Retinal pigment epithelial cell (primary cell): ENCODE results near the gene CEP290.
"Not testable (repeated sequence)": the region's sequence is repeated elsewhere in the genome, so short reads cannot be mapped to it uniquely, and the experiment has no call there.

Experiments used
- DNase-seq: peaks from one replicate; pipeline ENCODE4 v3.0.0-alpha.2; 2010; ENCODE audit warnings: low read depth
- H3K4me3 ChIP-seq: 2 replicates; pipeline ENCODE4 v1.5.1; 2011; ENCODE audit warnings: mild to moderate bottlenecking, low read length, control low read depth, moderate library complexity
- TF ChIP-seq, protein P1 (sequence below): conservative IDR thresholded peaks from 2 replicates; pipeline ENCODE4 v1.5.1; 2011; ENCODE audit warnings: low read depth, low read length, control low read depth, inconsistent platforms

CEP290 gene

DNA sequence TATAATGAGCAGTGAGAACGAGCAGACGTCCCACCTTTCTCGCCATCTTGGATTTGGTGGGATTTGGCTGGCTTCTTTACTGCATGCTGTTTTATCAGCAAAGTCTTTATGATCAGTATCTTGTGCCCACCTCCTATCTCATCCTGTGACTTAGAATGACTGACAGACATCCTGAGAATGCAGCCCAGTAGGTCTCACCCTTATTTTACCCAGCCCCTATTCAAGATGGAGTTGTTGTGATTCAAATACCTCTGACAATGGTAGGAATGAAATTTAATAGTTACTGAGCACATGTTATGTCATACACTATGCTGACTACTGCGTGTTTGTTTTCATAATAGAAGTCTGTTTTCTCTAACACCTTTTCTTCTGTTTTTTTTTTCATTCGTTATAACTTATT is 2.1 kb upstream of the CEP290 start:
- DNase-seq, result no peak
- no peak overlapping the region for H3K4me3 ChIP-seq
- TF ChIP-seq, protein P1, sequence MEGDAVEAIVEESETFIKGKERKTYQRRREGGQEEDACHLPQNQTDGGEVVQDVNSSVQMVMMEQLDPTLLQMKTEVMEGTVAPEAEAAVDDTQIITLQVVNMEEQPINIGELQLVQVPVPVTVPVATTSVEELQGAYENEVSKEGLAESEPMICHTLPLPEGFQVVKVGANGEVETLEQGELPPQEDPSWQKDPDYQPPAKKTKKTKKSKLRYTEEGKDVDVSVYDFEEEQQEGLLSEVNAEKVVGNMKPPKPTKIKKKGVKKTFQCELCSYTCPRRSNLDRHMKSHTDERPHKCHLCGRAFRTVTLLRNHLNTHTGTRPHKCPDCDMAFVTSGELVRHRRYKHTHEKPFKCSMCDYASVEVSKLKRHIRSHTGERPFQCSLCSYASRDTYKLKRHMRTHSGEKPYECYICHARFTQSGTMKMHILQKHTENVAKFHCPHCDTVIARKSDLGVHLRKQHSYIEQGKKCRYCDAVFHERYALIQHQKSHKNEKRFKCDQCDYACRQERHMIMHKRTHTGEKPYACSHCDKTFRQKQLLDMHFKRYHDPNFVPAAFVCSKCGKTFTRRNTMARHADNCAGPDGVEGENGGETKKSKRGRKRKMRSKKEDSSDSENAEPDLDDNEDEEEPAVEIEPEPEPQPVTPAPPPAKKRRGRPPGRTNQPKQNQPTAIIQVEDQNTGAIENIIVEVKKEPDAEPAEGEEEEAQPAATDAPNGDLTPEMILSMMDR, result no peak

DNA sequence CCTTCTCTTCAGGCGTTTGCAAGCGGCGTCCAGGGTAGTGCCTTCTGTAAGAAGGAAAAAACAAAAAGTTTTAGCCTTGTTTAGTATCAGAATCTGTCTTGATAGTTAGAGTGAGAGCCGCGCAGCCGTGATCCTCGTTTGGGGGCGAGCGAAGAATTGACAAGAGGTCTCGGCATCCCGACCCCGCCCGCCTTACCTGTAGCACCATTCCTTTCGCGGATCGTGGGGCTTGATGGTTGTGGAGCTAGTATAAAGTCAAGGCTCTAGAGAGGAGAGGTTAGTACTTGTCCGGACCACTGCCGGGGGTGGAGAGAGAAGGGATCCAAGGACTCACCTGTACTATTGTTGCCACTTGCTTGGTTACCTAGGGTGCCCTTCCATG is 713 bp upstream of the CEP290 start:
- TF ChIP-seq, protein P1, result no peak
- DNase-seq, result no peak
- peak overlapping the region; percentile 96 for H3K4me3 ChIP-seq

DNA sequence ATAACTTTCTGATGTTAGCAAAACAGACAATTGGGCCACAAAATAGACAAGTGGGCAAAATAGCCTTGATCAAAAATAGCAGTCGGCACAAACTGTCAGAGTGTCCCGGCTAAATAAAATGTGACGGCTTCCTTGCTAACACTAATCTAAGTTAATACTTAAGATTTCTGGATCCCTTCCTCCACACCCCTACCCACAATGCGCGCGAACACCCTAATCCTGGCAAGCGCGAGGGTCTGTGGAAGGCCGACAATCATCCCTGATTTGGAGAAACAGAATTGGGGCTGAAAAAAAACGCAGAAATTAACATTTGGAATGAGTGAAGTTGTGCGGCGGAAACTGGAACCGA is 489 bp downstream of the CEP290 start:
- no peak for DNase-seq
- TF ChIP-seq, protein P1, result no peak
- peak overlapping the region; percentile 96 for H3K4me3 ChIP-seq

DNA sequence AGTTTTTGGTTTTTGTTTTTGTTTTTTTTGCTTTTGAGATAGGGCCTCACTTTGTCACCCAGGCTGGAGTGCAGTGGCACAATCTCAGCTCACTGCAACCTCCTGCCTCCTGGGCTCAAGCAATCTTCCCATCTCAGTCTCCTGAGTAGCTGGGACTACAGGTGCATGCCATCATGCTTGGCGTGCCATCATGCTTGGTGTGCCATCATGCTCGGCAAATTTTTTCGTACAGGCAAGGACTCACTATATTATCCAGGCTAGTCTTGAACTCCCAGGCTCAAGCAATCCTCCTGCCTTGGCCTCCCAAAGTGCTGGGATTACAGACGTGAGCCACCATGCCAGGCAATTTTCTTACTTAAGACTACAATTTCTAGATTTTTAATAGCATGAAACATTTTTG is 2.2 kb downstream of the CEP290 start:
- H3K4me3 ChIP-seq, DNase-seq: not testable (repeated sequence)

DNA sequence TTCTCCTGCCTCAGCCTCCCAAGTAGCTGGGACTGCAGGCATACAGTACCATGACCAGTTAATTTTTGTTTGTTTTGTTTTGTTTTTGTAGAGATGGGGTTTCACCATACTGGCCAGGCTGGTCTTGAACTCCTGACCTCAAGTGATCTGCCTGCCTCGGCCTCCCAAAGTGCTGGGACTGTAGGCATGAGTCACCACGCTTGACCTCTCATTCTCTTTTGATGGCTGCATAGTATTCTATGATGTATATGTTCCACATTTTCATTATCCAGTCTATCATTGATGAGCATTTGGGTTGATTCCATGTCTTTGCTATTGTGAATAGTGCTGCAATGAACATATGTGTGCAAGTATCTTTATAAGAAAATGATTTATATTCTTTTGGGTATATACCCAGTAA is 8.7 kb downstream of the CEP290 start:
- not testable (repeated sequence) for H3K4me3 ChIP-seq, DNase-seq

DNA sequence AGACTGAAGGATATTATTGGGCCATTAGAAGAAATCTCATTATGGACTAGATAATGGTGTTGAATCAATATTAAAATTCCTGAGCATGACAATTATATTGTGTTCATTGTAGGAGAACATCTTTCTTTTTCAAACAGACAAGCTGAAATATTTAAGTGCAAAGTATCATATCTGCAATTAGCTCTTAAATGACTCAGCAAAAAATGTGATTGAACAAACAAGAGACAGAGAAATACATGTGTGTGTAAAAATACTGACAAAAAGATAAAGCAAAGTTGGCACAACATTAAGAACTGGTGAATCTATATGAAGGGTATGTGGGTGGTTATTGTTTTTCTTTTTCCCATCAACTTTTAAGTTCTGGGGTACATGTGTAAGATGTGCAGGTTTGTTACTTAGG is 9.5 kb downstream of the CEP290 start:
- no peak for DNase-seq
- TF ChIP-seq, protein P1, result no peak

DNA sequence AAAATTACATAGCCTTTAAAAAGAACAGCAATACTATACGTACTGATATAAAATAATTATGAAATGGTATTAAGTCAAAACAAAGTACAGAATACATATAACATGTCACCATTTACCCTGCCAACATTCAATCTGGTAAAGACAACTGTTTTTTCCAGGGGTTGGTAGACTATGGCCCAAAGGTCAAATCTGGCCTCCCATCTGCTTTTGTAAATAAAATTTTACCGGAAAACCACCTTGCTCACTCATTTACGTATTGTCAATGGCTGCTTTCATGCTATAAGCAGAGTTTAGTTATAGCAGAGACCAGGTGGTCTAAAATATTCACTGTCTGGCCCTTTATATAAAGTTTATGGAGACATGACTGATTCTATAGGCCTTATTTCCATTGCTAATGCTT is 14.0 kb downstream of the CEP290 start:
- H3K4me3 ChIP-seq, result no peak overlapping the region
- no peak for DNase-seq
- TF ChIP-seq, protein P1, result no peak

More for the DNA sequence above, 9.5 kb downstream of the CEP290 start:
- H3K4me3 ChIP-seq, result no peak overlapping the region

DNA sequence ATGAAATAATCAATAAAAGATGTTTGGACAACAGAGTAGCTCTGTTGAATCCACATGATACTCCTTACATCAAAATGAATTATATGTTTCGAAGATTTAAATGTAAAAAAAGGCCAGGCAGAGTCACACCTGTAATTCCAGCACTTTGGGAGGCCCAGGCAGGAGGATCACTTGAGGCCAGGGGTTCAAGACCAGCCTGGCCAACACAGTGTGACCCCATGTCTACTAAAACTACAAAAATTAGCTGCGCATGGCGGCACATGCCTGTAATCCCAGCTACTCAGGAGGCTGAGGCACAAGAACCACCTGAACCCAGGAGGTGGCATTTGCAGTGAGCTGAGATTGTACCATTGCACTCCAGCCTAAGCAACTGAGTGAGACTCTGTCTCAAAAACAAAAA is 14.8 kb downstream of the CEP290 start:
- DNase-seq, result no peak
- TF ChIP-seq, protein P1, result no peak

More for the DNA sequence above, 14.8 kb downstream of the CEP290 start:
- H3K4me3 ChIP-seq, result no peak overlapping the region
